Right atrium auricular region (tissue), 2 donors: ENCODE measurements around the gene NOD1. TPM values are rescaled to one million over a fixed set of nuclear protein-coding genes. Genes with fewer than 3 reads are reported as not detected.

ENCODE experiments used
- DNase-seq: peaks from one replicate; pipeline ENCODE4 v3.0.0-alpha.2; 2019; ENCODE audit warnings: low spot score
- H3K27ac ChIP-seq, 2 donors: fragments of 200-600 bp; sonication (generic); 1 replicate in 1 of 2; 2 replicates in 1 of 2; pipeline ENCODE4 v1.5.1; 2016 to 2019
- H3K27me3 ChIP-seq, 2 donors: fragments of 200-600 bp; sonication (generic); one replicate each; pipeline versions ENCODE4 v1.5.1 to v1.6.0; 2017 to 2019
- H3K36me3 ChIP-seq: fragments of 200-600 bp; sonication (generic); one replicate; pipeline ENCODE4 v1.5.1; 2016
- H3K4me1 ChIP-seq, 2 donors: fragments of 200-600 bp; sonication (generic); one replicate each; pipeline versions ENCODE4 v1.5.1 to v1.6.0; 2017 to 2019
- H3K4me3 ChIP-seq, 2 donors: fragments of 200-600 bp; sonication (generic); 1 replicate in 1 of 2; 2 replicates in 1 of 2; pipeline ENCODE4 v1.5.1; 2017 to 2019; ENCODE audit warnings: mild to moderate bottlenecking in 1 of 2, moderate library complexity in 1 of 2
- H3K9me3 ChIP-seq, 2 donors: fragments of 200-600 bp; sonication (generic); one replicate each; pipeline ENCODE4 v1.5.1; 2019
- CTCF ChIP-seq, 2 donors: fragments of 200-600 bp; sonication (generic); IDR thresholded peaks; one replicate each; pipeline ENCODE4 v1.5.1; 2019; ENCODE audit warnings: antibody characterized with exemption in 2 of 2
- total RNA-seq, 2 donors: library from RNA; depleted of rRNA; stranded (reverse); fragments of >200 nt; gene quantifications; one replicate each; pipeline ENCODE4 v1.1.0, GENCODE V29; 2016

The NOD1 gene
- total RNA-seq, 2 donors from 2014 or later: 9.0 to 11.2 TPM

- Histone ChIP-seq H3K4me3 (no peak overlapping the region), H3K27ac (peak overlapping the region; percentile 95 to 97), H3K4me1 (peaks cover 0 to 99% of the 10 kb centered on the region in 2 donors), H3K36me3 (no peaks in the 10 kb centered on the region), H3K27me3 (no peaks in the 10 kb centered on the region), H3K9me3 (no peaks in the 10 kb centered on the region)
- no peak for TF ChIP-seq CTCF (IDR thresholded peaks at IDR 0.05)
- peak; percentile 58 for DNase-seq
Observed at GRCh38 chr7:30472784-30473775, 5.5 kb downstream of the NOD1 start.

GRCh38 chr7:30472081-30472783 is 6.4 kb downstream of the NOD1 start:
- peaks cover 0 to 100% of the 10 kb centered on the region in 2 donors for H3K4me1 ChIP-seq
- H3K27ac ChIP-seq: peak overlapping the region; percentile 95 to 97
- no peaks in the 10 kb centered on the region for H3K36me3 ChIP-seq
- no peaks in the 10 kb centered on the region for H3K27me3 ChIP-seq
- DNase-seq: peak; percentile 26
- no peak for TF ChIP-seq CTCF (IDR thresholded peaks at IDR 0.05)
- no peak overlapping the region for H3K4me3 ChIP-seq
- no peaks in the 10 kb centered on the region for H3K9me3 ChIP-seq

- no peak for TF ChIP-seq CTCF (IDR thresholded peaks at IDR 0.05)
- H3K27me3 ChIP-seq: no peaks in the 10 kb centered on the region
- H3K4me3 ChIP-seq: no peak overlapping the region
- H3K4me1 ChIP-seq: peaks cover 0 to 97% of the 10 kb centered on the region in 2 donors
- no peaks in the 10 kb centered on the region for H3K9me3 ChIP-seq
- H3K36me3 ChIP-seq: no peaks in the 10 kb centered on the region
- peak; percentile 61 for DNase-seq
- H3K27ac ChIP-seq: peak overlapping the region; percentile 95 to 97
Observed at GRCh38 chr7:30471205-30471604, 7.4 kb downstream of the NOD1 start.

- H3K4me1 ChIP-seq: peaks cover 0 to 97% of the 10 kb centered on the region in 2 donors
- peak overlapping the region; percentile 95 to 97 for H3K27ac ChIP-seq
- peak overlapping the region in 1 of 2 donors; percentile 9 for H3K4me3 ChIP-seq
- peak; percentile 84 for DNase-seq
- H3K36me3 ChIP-seq: no peaks in the 10 kb centered on the region
- no peak for TF ChIP-seq CTCF (IDR thresholded peaks at IDR 0.05)
- no peaks in the 10 kb centered on the region for H3K27me3 ChIP-seq
- H3K9me3 ChIP-seq: no peaks in the 10 kb centered on the region
Observed at GRCh38 chr7:30470771-30471170, 7.8 kb downstream of the NOD1 start.

- H3K27ac ChIP-seq: peak overlapping the region; percentile 95 to 97
- H3K36me3 ChIP-seq: no peaks in the 10 kb centered on the region
- no peaks in the 10 kb centered on the region for H3K9me3 ChIP-seq
- DNase-seq: peak; percentile 84
- no peak for TF ChIP-seq CTCF (IDR thresholded peaks at IDR 0.05)
- peaks cover 0 to 97% of the 10 kb centered on the region in 2 donors for H3K4me1 ChIP-seq
- H3K27me3 ChIP-seq: no peaks in the 10 kb centered on the region
- H3K4me3 ChIP-seq: peak overlapping the region in 1 of 2 donors; percentile 9
Observed at GRCh38 chr7:30470163-30470770, 8.3 kb downstream of the NOD1 start.
